ENCODE measurements around the gene CACNG3.
"Not testable (repeated sequence)": the region's sequence is repeated elsewhere in the genome, so short reads cannot be mapped to it uniquely, and the experiment has no call there.

The CACNG3 gene

GRCh38 chr16:24332582-24333090 is 76.5 kb downstream of the CACNG3 start:
- no peak for DNase-seq (ENCODE audit: low spot score)

GRCh38 chr16:24336491-24336890 is 80.4 kb downstream of the CACNG3 start:
- DNase-seq (ENCODE audit: low spot score) = no peak

GRCh38 chr16:24337013-24337412 is 80.9 kb downstream of the CACNG3 start:
- DNase-seq (ENCODE audit: low spot score) = no peak

GRCh38 chr16:24343829-24344228 is 87.7 kb downstream of the CACNG3 start:
- not testable (repeated sequence) for DNase-seq (ENCODE audit: low spot score)

GRCh38 chr16:24344784-24345183 is 88.6 kb downstream of the CACNG3 start:
- DNase-seq (ENCODE audit: low spot score) = no peak

- no peak for DNase-seq (ENCODE audit: low spot score)
These were observed 89.6 kb downstream of the CACNG3 start for GRCh38 chr16:24345704-24346103.

GRCh38 chr16:24346734-24347133 is 90.6 kb downstream of the CACNG3 start:
- DNase-seq (ENCODE audit: low spot score) = no peak

- DNase-seq (ENCODE audit: low spot score) = no peak
These were observed 91.4 kb downstream of the CACNG3 start for GRCh38 chr16:24347556-24347955.

- DNase-seq (ENCODE audit: low spot score) = no peak
These were observed 92.6 kb downstream of the CACNG3 start for GRCh38 chr16:24348545-24349290.

- no peak for DNase-seq (ENCODE audit: low spot score)
These were observed 93.2 kb downstream of the CACNG3 start for GRCh38 chr16:24349320-24349719.

- no peak for DNase-seq (ENCODE audit: low spot score)
These were observed 96.6 kb downstream of the CACNG3 start for GRCh38 chr16:24352746-24353145.

GRCh38 chr16:24353622-24354021 is 97.5 kb downstream of the CACNG3 start:
- DNase-seq (ENCODE audit: low spot score) = no peak

- no peak for DNase-seq (ENCODE audit: low spot score)
These were observed 101.4 kb downstream of the CACNG3 start for GRCh38 chr16:24357511-24357910.

- no peak for DNase-seq (ENCODE audit: low spot score)
These were observed 102.0 kb downstream of the CACNG3 start for GRCh38 chr16:24358117-24358516.

GRCh38 chr16:24359490-24359889 is 103.4 kb downstream of the CACNG3 start:
- DNase-seq (ENCODE audit: low spot score) = no peak

- DNase-seq (ENCODE audit: low spot score) = no peak
These were observed 104.8 kb downstream of the CACNG3 start for GRCh38 chr16:24360936-24361335.

- DNase-seq (ENCODE audit: low spot score) = no peak
These were observed 108.5 kb downstream of the CACNG3 start for GRCh38 chr16:24364596-24364995.

- DNase-seq (ENCODE audit: low spot score) = no peak
These were observed 111.1 kb downstream of the CACNG3 start for GRCh38 chr16:24367186-24367710.

- no peak for DNase-seq (ENCODE audit: low spot score)
These were observed 116.7 kb downstream of the CACNG3 start for GRCh38 chr16:24372824-24373223.

GRCh38 chr16:24378999-24379398 is 122.9 kb downstream of the CACNG3 start:
- DNase-seq (ENCODE audit: low spot score) = no peak

GRCh38 chr16:24381470-24382118 is 125.5 kb downstream of the CACNG3 start:
- no peak for DNase-seq (ENCODE audit: low spot score)

- no peak for DNase-seq (ENCODE audit: low spot score)
These were observed 126.8 kb downstream of the CACNG3 start for GRCh38 chr16:24382762-24383407.

GRCh38 chr16:24394341-24394740 is 138.2 kb downstream of the CACNG3 start:
- DNase-seq (ENCODE audit: low spot score) = no peak

All from hematopoietic multipotent progenitor cell treated with erythropoietin and hydrocortisone succinate and interleukin-3 and kit ligand, for 17 days (in vitro differentiated cells).